HG03442 (cell line): ENCODE data around the gene SOX10.

Experiments
- ATAC-seq: cut with Tn5 transposase; IDR thresholded peaks from one replicate; pipeline ENCODE4 v1.9.1; 2021; ENCODE audit warnings: mild to moderate bottlenecking, moderate library complexity; ENCODE audit not compliant: unreplicated experiment

Gene SOX10

GRCh38 chr22:37983860-37984791 is at the start of gene SOX10:
SOX10 (minus strand) TSS chr22:37984555; CDS start chr22:37983784, 771 bp downstream.
- no peak for ATAC-seq

- no peak for ATAC-seq
Observed at GRCh38 chr22:38033522-38034277, 49.3 kb upstream of the SOX10 start.

- no peak for ATAC-seq
Observed at GRCh38 chr22:38032681-38033521, 48.5 kb upstream of the SOX10 start.

DNA sequence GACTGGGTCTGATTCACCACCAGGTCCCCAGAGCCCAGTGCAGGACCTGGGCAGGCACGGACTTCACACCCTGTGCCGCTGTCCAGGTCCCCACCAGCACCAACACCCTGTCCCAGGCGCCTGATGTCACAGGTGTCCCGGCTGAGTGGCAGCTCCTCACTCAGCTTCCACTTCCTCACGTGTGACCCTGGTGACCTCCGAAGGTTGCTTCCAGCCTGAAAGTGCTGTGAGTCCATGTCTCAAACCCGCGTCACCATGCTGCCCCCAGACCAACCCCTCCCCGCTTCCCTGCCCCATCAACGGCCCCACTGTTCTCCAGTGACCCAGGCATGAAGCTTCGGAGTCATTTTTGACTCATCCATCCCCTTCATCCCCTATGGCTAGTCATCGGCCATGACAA is 47.1 kb upstream of the SOX10 start:
- no peak for ATAC-seq

DNA sequence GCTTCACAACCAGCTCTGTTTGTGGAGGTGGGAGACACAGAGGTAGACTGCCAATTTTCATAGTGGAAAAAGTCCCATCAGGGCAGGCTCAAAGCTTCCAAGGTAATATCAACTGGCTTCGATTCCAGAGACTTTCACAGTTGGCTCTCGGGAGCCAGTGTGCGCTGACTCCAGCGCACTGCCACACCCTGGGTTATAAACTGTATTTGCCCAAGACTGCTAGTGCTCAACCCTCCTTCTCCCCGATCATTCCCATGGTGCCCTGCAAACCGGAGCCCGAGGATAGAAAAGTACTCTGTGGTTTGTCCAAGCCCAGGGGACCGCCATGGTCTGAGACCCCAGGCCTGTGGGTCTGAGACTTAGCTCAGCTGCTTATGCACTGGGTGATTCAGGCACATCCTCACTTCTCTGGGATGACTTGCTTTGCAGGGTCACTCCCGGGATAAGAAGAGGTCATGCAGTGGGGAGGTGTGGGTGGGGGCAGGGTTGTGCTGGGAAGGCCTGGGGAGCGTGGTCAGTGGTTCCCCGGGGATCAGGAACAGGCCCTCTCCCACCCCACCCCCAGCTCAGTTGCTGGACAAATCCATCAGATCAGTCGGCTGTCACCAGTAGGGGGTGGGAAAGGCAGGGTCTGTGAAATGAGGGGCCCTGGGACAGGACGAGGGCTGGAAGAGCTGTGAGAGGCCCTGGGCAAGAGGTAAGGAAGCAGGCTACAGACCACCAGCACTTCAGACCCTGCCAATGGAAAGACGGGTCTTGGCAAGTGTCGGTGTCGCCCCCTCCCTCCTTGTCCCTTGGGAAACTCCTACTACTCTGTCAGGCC is 46.2 kb upstream of the SOX10 start:
- no peak for ATAC-seq

- no peak for ATAC-seq
Observed at GRCh38 chr22:38029901-38030300, 45.5 kb upstream of the SOX10 start.

DNA sequence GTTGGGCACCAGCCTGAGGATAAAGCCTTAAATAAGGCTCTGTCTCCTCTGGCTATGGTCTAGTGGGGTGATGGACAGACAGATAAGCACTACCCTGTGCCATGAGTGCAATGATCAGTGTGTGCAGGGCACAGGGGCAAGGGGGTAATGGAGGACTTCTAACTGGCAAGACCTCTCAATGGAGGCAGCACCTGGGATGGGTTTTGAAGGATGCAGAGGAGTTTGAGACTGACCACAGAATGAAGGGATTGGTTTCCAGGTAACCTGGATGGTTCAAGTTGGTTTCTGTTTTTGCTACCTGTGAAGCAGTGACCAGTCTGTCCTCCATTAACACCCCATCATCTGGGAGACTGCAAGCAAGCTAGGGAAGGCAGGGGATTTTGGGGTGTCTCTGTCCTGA is 45.0 kb upstream of the SOX10 start:
- ATAC-seq, result no peak

GRCh38 chr22:38028344-38029130 is 44.2 kb upstream of the SOX10 start:
- no peak for ATAC-seq

DNA sequence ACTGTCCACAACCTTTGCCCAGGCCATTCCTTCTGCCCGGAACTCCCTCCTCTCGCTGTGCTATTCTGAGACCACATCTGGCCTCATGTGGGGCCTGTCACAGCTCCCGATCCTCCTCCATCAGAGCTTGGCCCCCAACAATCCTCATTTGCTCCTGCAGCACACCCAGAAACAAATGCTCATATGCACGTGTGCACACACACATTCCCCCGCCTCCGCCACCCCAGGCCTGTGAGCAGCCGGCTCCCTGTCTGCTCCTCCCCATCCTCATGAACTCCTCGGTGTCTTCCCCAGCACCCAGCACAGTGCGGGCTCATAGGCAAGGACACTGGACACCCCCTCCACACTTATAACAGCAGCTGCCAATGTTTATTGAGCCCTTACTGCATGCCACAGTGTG is 43.1 kb upstream of the SOX10 start:
- no peak for ATAC-seq

GRCh38 chr22:38026130-38027111 is 42.1 kb upstream of the SOX10 start:
- no peak for ATAC-seq

DNA sequence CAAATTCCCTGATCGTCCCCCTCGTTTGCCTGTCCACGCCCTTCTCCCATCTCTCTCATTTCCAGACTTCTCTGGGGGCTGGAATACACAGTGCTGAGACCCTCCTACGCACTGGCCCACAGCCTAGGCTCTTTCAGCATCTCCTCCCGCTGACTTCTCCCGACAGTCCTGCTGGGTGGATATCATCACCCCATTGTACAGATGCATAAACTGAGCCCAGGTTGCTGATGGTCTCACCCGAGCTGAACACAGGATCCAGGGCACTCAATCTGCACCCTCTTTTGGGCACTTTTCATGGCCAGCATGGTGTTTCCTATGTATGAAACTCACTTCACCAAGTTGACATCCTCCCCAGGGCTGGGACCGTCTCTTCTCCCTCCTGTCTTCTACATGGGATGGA is 41.2 kb upstream of the SOX10 start:
- no peak for ATAC-seq

GRCh38 chr22:38023045-38023444 is 38.7 kb upstream of the SOX10 start:
- no peak for ATAC-seq

DNA sequence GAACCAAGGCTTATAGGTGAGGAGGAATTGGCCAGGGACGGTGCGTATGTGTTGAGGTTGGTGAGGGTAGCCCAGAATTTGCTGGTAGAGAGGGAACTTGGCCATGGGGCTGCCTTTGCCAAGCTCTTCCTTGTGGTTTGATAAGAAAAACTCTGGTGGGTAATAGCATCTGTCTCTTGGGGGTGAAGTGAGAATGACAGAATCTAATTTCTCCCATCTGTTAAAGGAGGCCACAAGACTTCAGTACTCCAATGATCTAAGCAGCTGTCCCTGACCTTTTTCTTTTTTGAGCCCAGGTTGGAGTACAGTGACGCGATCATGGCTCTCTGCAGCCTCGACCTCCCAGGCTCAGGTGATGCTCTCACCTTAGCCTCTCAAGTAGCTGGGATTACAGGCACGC is 36.9 kb upstream of the SOX10 start:
- ATAC-seq, result no peak

DNA sequence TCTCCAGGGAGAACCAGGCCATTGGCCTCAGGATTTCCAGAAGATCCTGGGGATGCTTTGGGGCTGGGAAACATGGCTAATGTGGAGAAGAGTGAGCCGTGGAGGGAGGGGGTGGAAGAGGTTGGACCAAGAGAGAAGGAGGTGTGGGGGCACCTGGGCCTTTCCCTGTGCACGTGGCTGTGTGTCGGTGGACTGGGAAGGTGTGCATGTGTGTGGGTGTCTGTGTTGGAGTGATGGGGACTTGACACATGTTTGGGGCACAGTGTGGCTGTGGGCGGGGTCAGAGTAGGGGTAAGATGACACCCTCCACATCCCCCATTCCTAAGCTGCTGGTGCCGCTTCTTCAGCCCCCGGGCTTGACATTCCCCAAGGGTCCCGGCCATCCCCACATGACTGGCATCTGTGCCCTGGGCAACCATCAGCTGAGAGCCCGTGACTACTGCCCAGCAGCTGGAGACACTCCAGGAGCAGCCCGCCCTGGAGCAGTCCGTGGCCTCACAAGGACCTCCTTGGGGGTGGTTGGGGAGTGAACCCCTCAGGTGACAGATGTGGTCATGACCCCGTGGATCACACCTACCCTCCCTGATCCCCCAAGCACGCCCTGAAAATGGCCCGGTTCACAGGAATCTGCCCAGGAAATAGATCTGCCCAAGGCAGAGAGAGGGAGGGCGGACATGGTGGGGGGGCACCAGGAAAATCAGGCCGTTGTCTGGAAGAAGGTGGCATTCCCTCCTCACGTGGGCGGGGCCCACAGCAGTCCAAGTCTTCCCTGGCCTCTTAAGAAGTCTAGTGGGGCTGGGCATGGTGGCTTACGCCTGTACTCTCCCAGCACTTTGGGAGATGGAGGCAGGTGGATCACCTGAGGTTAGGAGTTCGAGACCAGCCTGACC is 34.8 kb upstream of the SOX10 start:
- ATAC-seq, result no peak

- no peak for ATAC-seq
Observed at GRCh38 chr22:38017939-38018885, 33.9 kb upstream of the SOX10 start.

- no peak for ATAC-seq
Observed at GRCh38 chr22:38017272-38017920, 33.0 kb upstream of the SOX10 start.
